HepG2 (cell line): Measurements from ENCODE around the gene GLDC. TPM values are rescaled to one million over a fixed set of nuclear protein-coding genes. Genes with fewer than 3 reads are reported as not detected.

Source experiments
- FOXJ3 ChIP-seq: sonication (generic); formaldehyde crosslinking; IDR thresholded peaks from 2 replicates; pipeline ENCODE4 v1.4.0; 2020; ENCODE audit warnings: missing genetic modification reagents, mild to moderate bottlenecking, borderline replicate concordance
- GTF2F1 ChIP-seq: fragments of 150-350 bp; IDR thresholded peaks from 2 replicates; pipeline ENCODE4 v1.6.1; 2014; ENCODE audit warnings: low read length
- HIVEP1 ChIP-seq: sonication (generic); formaldehyde crosslinking; IDR thresholded peaks from 2 replicates; pipeline ENCODE4 v1.4.0; 2020; ENCODE audit warnings: mild to moderate bottlenecking, missing genetic modification reagents
- KDM1A ChIP-seq: IDR thresholded peaks from 2 replicates; pipeline ENCODE4 v1.6.1; 2016; ENCODE audit warnings: missing compliant biosample characterization
- MAFK ChIP-seq, 2 experiments: IDR thresholded peaks in 1 of 2; conservative IDR thresholded peaks in 1 of 2; 2 replicates each; pipeline ENCODE4 v1.6.1; 2011; ENCODE audit warnings: improper control_type of control experiment in 2 of 2, low read length in 2 of 2
- SMYD3 ChIP-seq: sonication (generic); formaldehyde crosslinking; IDR thresholded peaks from 2 replicates; pipeline ENCODE4 v1.8.1; 2023; ENCODE audit warnings: mild to moderate bottlenecking, missing genetic modification reagents
- ZNF124 ChIP-seq: sonication (generic); formaldehyde crosslinking; IDR thresholded peaks from 2 replicates; pipeline ENCODE4 v1.4.0; 2020; ENCODE audit warnings: missing genetic modification reagents
- ZNF430 ChIP-seq: sonication (generic); formaldehyde crosslinking; IDR thresholded peaks from 2 replicates; pipeline ENCODE4 v1.9.0; 2021; ENCODE audit warnings: mild to moderate bottlenecking, missing genetic modification reagents
- ZNF460 ChIP-seq: sonication (generic); formaldehyde crosslinking; IDR thresholded peaks from 2 replicates; pipeline ENCODE4 v1.5.1; 2020; ENCODE audit warnings: missing genetic modification reagents, mild to moderate bottlenecking, borderline replicate concordance
- ZNF557 ChIP-seq: sonication (generic); formaldehyde crosslinking; IDR thresholded peaks from 2 replicates; pipeline ENCODE4 v1.4.0; 2020; ENCODE audit warnings: missing genetic modification reagents
- ZNF577 ChIP-seq: sonication (generic); formaldehyde crosslinking; IDR thresholded peaks from 2 replicates; pipeline ENCODE4 v1.4.0; 2020; ENCODE audit warnings: mild to moderate bottlenecking, low read depth, missing genetic modification reagents, borderline replicate concordance
- ZNF660 ChIP-seq: sonication (generic); formaldehyde crosslinking; IDR thresholded peaks from 2 replicates; pipeline ENCODE4 v1.5.1; 2020; ENCODE audit warnings: mild to moderate bottlenecking, low read depth, missing genetic modification reagents, borderline replicate concordance
- ZNF878 ChIP-seq: sonication (generic); formaldehyde crosslinking; IDR thresholded peaks from 2 replicates; pipeline ENCODE4 v1.8.1; 2023; ENCODE audit warnings: mild to moderate bottlenecking, missing genetic modification reagents, moderate library complexity
- polyA plus RNA-seq, 8 experiments: library from polyadenylated mRNA; depleted of rRNA in 3 of 8; stranded (reverse) in 7 of 8; unstranded in 1 of 8; fragments of >200 nt; fragmentation: Illumina TruSeq in 4 of 8; extraction: Trizol in 4 of 8; gene quantifications; 2 replicates each; pipeline versions ENCODE4 v1.2.1 to v1.2.3, GENCODE V29; 2011 to 2016; ENCODE audit warnings: low read depth in 4 of 8, missing spikeins in 1 of 8, mixed read lengths in 1 of 8; ENCODE audit not compliant: insufficient read depth in 1 of 8
- total RNA-seq, 5 experiments: library from RNA; depleted of rRNA; stranded (reverse); fragments of >200 nt; fragmentation: Illumina TruSeq; extraction: Trizol; gene quantifications; 2 replicates each; pipeline ENCODE4 v1.2.3, GENCODE V29; 2016; ENCODE audit warnings: low read depth in 1 of 5
- TF ChIP-seq, protein P1 (sequence below): sonication (generic); formaldehyde crosslinking; IDR thresholded peaks from 2 replicates; pipeline ENCODE4 v1.5.1; 2020; ENCODE audit warnings: mild to moderate bottlenecking, missing genetic modification reagents, moderate library complexity
- TF ChIP-seq, protein P2 (sequence below): sonication (generic); formaldehyde crosslinking; IDR thresholded peaks from 2 replicates; pipeline ENCODE4 v1.8.0; 2022; ENCODE audit warnings: mild to moderate bottlenecking, missing genetic modification reagents, moderate library complexity
- TF ChIP-seq, protein P3 (sequence below): IDR thresholded peaks from 2 replicates; pipeline ENCODE4 v1.6.1; 2016; ENCODE audit warnings: low read depth, control low read depth
- TF ChIP-seq, protein P4 (sequence below): sonication (generic); formaldehyde crosslinking; IDR thresholded peaks from 2 replicates; pipeline ENCODE4 v1.8.0; 2022; ENCODE audit warnings: mild to moderate bottlenecking, missing genetic modification reagents; ENCODE audit not compliant: insufficient replicate concordance
- TF ChIP-seq, protein P5 (sequence below), 2 experiments: fragments of 450-650 bp in 1 of 2; sonication (generic) in 1 of 2; formaldehyde crosslinking; IDR thresholded peaks; 2 replicates each; pipeline versions ENCODE4 v1.5.0 to v1.8.0; 2020 to 2022; ENCODE audit warnings: mild to moderate bottlenecking in 1 of 2, missing genetic modification reagents in 1 of 2

GLDC gene
- total and polyA plus RNA-seq, 2 of the 13 experiments (the other 11 are each of a cell fraction or from before 2014, with no cell fraction given): 59.3 to 115 TPM

DNA sequence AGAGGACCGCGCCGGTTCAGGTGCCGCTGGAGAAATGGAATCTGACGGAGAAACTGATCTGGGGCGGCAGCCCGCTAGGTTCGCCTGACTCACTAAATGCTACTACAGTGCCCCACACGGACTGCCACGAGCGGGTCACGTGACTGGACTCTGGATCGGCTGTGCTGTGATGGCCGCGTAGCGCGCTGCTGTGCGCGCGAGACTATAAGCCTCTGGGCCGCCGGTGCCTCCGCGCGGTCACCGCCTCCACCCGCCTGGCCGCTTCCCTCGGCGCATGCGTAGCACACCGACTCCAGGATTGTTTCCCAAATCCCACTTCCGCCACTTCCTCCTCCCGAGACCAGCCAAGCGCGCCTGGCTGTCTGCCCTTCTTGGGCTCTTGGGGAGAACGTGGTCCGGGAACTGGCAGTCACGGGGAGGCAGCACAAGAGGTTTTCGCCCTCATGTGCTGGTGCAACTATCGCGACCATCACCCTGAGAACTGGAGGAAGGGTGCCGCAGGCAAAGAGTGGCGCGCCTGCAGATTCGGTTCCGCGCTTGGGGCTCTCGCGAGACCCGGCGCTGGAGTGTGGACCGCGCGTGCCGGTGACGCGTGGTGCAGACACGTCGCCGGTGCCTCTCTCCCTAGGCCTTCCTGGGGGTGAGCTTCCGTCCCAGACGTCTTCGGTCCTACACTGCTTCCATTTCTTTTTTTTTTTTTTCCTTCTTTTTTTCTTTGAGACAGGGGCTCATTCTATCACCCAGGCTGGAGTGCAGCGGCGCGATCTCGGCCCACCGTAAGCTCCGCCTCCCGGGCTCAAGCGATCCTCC is 35.8 kb upstream of the GLDC start (continued):
- TF ChIP-seq GTF2F1: peak; percentile 96; the same call in 1 of the 2 replicates
- no peak for TF ChIP-seq ZNF557 (CRISPR knock-in tag)
- peak; percentile 93; the same call in 1 of the 2 replicates for TF ChIP-seq ZNF430 (CRISPR knock-in tag)
- TF ChIP-seq, protein P1, sequence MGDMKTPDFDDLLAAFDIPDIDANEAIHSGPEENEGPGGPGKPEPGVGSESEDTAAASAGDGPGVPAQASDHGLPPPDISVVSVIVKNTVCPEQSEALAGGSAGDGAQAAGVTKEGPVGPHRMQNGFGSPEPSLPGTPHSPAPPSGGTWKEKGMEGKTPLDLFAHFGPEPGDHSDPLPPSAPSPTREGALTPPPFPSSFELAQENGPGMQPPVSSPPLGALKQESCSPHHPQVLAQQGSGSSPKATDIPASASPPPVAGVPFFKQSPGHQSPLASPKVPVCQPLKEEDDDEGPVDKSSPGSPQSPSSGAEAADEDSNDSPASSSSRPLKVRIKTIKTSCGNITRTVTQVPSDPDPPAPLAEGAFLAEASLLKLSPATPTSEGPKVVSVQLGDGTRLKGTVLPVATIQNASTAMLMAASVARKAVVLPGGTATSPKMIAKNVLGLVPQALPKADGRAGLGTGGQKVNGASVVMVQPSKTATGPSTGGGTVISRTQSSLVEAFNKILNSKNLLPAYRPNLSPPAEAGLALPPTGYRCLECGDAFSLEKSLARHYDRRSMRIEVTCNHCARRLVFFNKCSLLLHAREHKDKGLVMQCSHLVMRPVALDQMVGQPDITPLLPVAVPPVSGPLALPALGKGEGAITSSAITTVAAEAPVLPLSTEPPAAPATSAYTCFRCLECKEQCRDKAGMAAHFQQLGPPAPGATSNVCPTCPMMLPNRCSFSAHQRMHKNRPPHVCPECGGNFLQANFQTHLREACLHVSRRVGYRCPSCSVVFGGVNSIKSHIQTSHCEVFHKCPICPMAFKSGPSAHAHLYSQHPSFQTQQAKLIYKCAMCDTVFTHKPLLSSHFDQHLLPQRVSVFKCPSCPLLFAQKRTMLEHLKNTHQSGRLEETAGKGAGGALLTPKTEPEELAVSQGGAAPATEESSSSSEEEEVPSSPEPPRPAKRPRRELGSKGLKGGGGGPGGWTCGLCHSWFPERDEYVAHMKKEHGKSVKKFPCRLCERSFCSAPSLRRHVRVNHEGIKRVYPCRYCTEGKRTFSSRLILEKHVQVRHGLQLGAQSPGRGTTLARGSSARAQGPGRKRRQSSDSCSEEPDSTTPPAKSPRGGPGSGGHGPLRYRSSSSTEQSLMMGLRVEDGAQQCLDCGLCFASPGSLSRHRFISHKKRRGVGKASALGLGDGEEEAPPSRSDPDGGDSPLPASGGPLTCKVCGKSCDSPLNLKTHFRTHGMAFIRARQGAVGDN: peak; percentile 99
- TF ChIP-seq HIVEP1 (CRISPR knock-in tag): peak; percentile 56; the same call in 1 of the 2 replicates
- no peak for TF ChIP-seq MAFK (conservative IDR thresholded peaks at IDR 0.05 in 1 of 2, IDR thresholded peaks at IDR 0.05 in 1 of 2; ENCODE audit: low read length in 2 of 2)
- TF ChIP-seq, protein P2, sequence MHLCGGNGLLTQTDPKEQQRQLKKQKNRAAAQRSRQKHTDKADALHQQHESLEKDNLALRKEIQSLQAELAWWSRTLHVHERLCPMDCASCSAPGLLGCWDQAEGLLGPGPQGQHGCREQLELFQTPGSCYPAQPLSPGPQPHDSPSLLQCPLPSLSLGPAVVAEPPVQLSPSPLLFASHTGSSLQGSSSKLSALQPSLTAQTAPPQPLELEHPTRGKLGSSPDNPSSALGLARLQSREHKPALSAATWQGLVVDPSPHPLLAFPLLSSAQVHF (CRISPR knock-in tag): 0 out of 2 replicates have a peak, but pooled peaks have one; percentile 74
- TF ChIP-seq, protein P3, sequence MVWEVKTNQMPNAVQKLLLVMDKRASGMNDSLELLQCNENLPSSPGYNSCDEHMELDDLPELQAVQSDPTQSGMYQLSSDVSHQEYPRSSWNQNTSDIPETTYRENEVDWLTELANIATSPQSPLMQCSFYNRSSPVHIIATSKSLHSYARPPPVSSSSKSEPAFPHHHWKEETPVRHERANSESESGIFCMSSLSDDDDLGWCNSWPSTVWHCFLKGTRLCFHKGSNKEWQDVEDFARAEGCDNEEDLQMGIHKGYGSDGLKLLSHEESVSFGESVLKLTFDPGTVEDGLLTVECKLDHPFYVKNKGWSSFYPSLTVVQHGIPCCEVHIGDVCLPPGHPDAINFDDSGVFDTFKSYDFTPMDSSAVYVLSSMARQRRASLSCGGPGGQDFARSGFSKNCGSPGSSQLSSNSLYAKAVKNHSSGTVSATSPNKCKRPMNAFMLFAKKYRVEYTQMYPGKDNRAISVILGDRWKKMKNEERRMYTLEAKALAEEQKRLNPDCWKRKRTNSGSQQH (CRISPR knock-in tag): 0 out of 2 replicates have a peak, but pooled peaks have one; percentile 26
- TF ChIP-seq ZNF878 (CRISPR knock-in tag): peak; percentile 88
- TF ChIP-seq KDM1A: 0 out of 2 replicates have a peak, but pooled peaks have one; percentile 35
- peak; percentile 69 for TF ChIP-seq FOXJ3 (CRISPR knock-in tag)
- TF ChIP-seq, protein P4, sequence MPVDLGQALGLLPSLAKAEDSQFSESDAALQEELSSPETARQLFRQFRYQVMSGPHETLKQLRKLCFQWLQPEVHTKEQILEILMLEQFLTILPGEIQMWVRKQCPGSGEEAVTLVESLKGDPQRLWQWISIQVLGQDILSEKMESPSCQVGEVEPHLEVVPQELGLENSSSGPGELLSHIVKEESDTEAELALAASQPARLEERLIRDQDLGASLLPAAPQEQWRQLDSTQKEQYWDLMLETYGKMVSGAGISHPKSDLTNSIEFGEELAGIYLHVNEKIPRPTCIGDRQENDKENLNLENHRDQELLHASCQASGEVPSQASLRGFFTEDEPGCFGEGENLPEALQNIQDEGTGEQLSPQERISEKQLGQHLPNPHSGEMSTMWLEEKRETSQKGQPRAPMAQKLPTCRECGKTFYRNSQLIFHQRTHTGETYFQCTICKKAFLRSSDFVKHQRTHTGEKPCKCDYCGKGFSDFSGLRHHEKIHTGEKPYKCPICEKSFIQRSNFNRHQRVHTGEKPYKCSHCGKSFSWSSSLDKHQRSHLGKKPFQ: peak; percentile 92
- TF ChIP-seq ZNF660 (CRISPR knock-in tag): no peak
- TF ChIP-seq ZNF460 (CRISPR knock-in tag): no peak
- TF ChIP-seq ZNF577: no peak
- no peak for TF ChIP-seq ZNF124
- peak; percentile 76 for TF ChIP-seq SMYD3 (CRISPR knock-in tag)
- TF ChIP-seq, protein P5, sequence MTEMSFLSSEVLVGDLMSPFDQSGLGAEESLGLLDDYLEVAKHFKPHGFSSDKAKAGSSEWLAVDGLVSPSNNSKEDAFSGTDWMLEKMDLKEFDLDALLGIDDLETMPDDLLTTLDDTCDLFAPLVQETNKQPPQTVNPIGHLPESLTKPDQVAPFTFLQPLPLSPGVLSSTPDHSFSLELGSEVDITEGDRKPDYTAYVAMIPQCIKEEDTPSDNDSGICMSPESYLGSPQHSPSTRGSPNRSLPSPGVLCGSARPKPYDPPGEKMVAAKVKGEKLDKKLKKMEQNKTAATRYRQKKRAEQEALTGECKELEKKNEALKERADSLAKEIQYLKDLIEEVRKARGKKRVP (CRISPR knock-in tag; IDR thresholded peaks at IDR 0.05): peak in 1 of 2 experiments; percentile 76; a peak in 1 of 4 replicates
